HCT116 (cell line): ENCODE data around the gene ELL2. TPM values are rescaled to one million over a fixed set of nuclear protein-coding genes. Genes with fewer than 3 reads are reported as not detected.

ENCODE experiments used
- ATAC-seq: fragments of 200-7000 bp; cut with Tn5 transposase; 2 replicates; pipeline ENCODE4 v1.9.1; 2020; ENCODE audit warnings: mild to moderate bottlenecking, moderate library complexity
- BruUV-seq: library from RNA; stranded (reverse); fragments of 400-500 nt; replicated peaks from 2 replicates; lab custom pipeline; 2021; lab: Mats Ljungman, UMichigan
- CTCF ChIA-PET: fragments of 300-600 bp; sonication (Branson Sonifier 250); formaldehyde crosslinking; loops from one replicate; lab custom pipeline; 2021; ENCODE audit warnings: antibody characterized with exemption; lab: Charles Lee
- POLR2A ChIA-PET: fragments of 300-600, 350-600 bp; sonication (Branson Sonifier 250); formaldehyde crosslinking; loops from one replicate; lab custom pipeline; 2021; ENCODE audit warnings: antibody characterized with exemption; lab: Charles Lee
- RAD21 ChIA-PET, 2 experiments: fragments of 300-600 bp; sonication (Branson Sonifier 250); formaldehyde crosslinking; loops; one replicate each; lab custom pipeline; 2023; ENCODE audit warnings: low total read pairs in 2 of 2; ENCODE audit not compliant: uncharacterized antibody in 2 of 2, unreplicated experiment in 2 of 2, low non-redundant PET in 1 of 2; lab: Charles Lee
- DNase-seq: peaks from one replicate; pipeline ENCODE4 v3.0.0-alpha.2; 2010; ENCODE audit warnings: low read depth, low spot score
- H2AFZ ChIP-seq: fragments of 200-600 bp; shearing (Covaris generic), sonication (generic); 2 replicates; pipeline ENCODE4 v1.6.1; 2017; ENCODE audit warnings: low read depth, mixed run types, mixed read lengths, antibody characterized with exemption, low read length; ENCODE audit not compliant: poor library complexity, severe bottlenecking
- H3K27ac ChIP-seq: 2 replicates; pipeline ENCODE4 v1.5.1; 2012; ENCODE audit warnings: low read depth, low read length
- H3K27me3 ChIP-seq: fragments of 200-600 bp; sonication (generic); 2 replicates; pipeline ENCODE4 v1.6.1; 2016; ENCODE audit warnings: mixed run types, low read length, mixed read lengths; ENCODE audit not compliant: insufficient read depth
- H3K36me3 ChIP-seq, 2 experiments: fragments of 200-500 bp in 1 of 2; fragments of 200-600 bp in 1 of 2; sonication (Bioruptor generic) in 1 of 2; sonication (generic) in 1 of 2; 2 replicates each; pipeline versions ENCODE4 v1.5.1 to v1.6.1; 2014 to 2016; ENCODE audit warnings: low read length in 2 of 2, inconsistent platforms in 1 of 2, mixed read lengths in 1 of 2, mixed run types in 1 of 2; ENCODE audit not compliant: insufficient read depth in 2 of 2, control insufficient read depth in 1 of 2
- H3K4me1 ChIP-seq, 2 experiments: fragments of 200-600 bp in 1 of 2; sonication (generic) in 1 of 2; 2 replicates each; pipeline versions ENCODE4 v1.5.1 to v1.6.1; 2012 to 2017; ENCODE audit warnings: low read length in 2 of 2, inconsistent platforms in 1 of 2, mild to moderate bottlenecking in 1 of 2, mixed read lengths in 1 of 2, mixed run types in 1 of 2, moderate library complexity in 1 of 2; ENCODE audit not compliant: insufficient read depth in 2 of 2, control insufficient read depth in 1 of 2
- H3K4me2 ChIP-seq: fragments of 200-600 bp; sonication (generic); 2 replicates; pipeline ENCODE4 v1.6.1; 2017; ENCODE audit warnings: mixed run types, low read length, mixed read lengths
- H3K4me3 ChIP-seq, 2 experiments: fragments of 200-600 bp in 1 of 2; sonication (generic) in 1 of 2; replicated peaks in 1 of 2; 2 replicates each; pipeline ENCODE4 v1.5.1; 2011 to 2016; ENCODE audit warnings: low read length in 2 of 2, control low read depth in 1 of 2, low read depth in 1 of 2, mild to moderate bottlenecking in 1 of 2, mixed read lengths in 1 of 2, mixed run types in 1 of 2
- H3K79me2 ChIP-seq: fragments of 200-600 bp; sonication (generic); 2 replicates; pipeline ENCODE4 v1.6.1; 2017; ENCODE audit warnings: mild to moderate bottlenecking, mixed run types, low read length, moderate library complexity, mixed read lengths; ENCODE audit not compliant: insufficient read depth
- H3K9ac ChIP-seq: fragments of 200-600 bp; sonication (generic); 2 replicates; pipeline ENCODE4 v1.6.1; 2016; ENCODE audit warnings: low read length, mixed read lengths
- H3K9me2 ChIP-seq: fragments of 200-600 bp; sonication (generic), shearing (Covaris generic); 2 replicates; pipeline ENCODE4 v1.6.1; 2017; ENCODE audit warnings: mixed run types, mild to moderate bottlenecking, moderate library complexity; ENCODE audit not compliant: insufficient read depth
- H3K9me3 ChIP-seq, 2 experiments: fragments of 200-500 bp in 1 of 2; fragments of 200-600 bp in 1 of 2; sonication (Bioruptor generic) in 1 of 2; sonication (generic) in 1 of 2; 2 replicates each; pipeline ENCODE4 v1.6.1; 2014 to 2017; ENCODE audit warnings: low read length in 2 of 2, mixed read lengths in 2 of 2, inconsistent platforms in 1 of 2, low read depth in 1 of 2, mild to moderate bottlenecking in 1 of 2, mixed run types in 1 of 2, moderate library complexity in 1 of 2; ENCODE audit not compliant: control insufficient read depth in 1 of 2, insufficient read depth in 1 of 2
- H4K20me1 ChIP-seq: fragments of 200-600 bp; sonication (generic), shearing (Covaris generic); 2 replicates; pipeline ENCODE4 v1.6.1; 2017; ENCODE audit warnings: mixed run types, mild to moderate bottlenecking, moderate library complexity; ENCODE audit not compliant: insufficient read depth
- ATF3 ChIP-seq: IDR thresholded peaks from 2 replicates; pipeline ENCODE4 v1.6.1; 2012
- CBX3 ChIP-seq: IDR thresholded peaks from 2 replicates; pipeline ENCODE4 v1.6.1; 2012; ENCODE audit warnings: low read depth
- CEBPB ChIP-seq: IDR thresholded peaks from 2 replicates; pipeline ENCODE4 v1.6.1; 2012; ENCODE audit warnings: low read depth
- CTCF ChIP-seq, 3 experiments: fragments of 200-600 bp in 1 of 3; sonication (generic) in 1 of 3; IDR thresholded peaks in 2 of 3; conservative IDR thresholded peaks in 1 of 3; 2 replicates each; pipeline ENCODE4 v1.5.1; 2012 to 2017; ENCODE audit warnings: low read depth in 2 of 3, low read length in 2 of 3, antibody characterized with exemption in 1 of 3, borderline replicate concordance in 1 of 3, control low read depth in 1 of 3, mild to moderate bottlenecking in 1 of 3, mixed read lengths in 1 of 3, mixed run types in 1 of 3, moderate library complexity in 1 of 3; ENCODE audit not compliant: insufficient read depth in 1 of 3
- ELF1 ChIP-seq: IDR thresholded peaks from 2 replicates; pipeline ENCODE4 v1.6.1; 2012; ENCODE audit warnings: low read depth, borderline replicate concordance
- EZH2 ChIP-seq: fragments of 200-600 bp; sonication (generic); IDR thresholded peaks from 2 replicates; pipeline ENCODE4 v1.6.1; 2017; ENCODE audit warnings: antibody characterized with exemption, mixed run types
- EZH2phosphoT487 ChIP-seq: fragments of 200-600 bp; IDR thresholded peaks from 2 replicates; pipeline ENCODE4 v1.6.1; 2018; ENCODE audit warnings: antibody characterized with exemption, borderline replicate concordance
- FOSL1 ChIP-seq: IDR thresholded peaks from 2 replicates; pipeline ENCODE4 v1.6.1; 2012; ENCODE audit warnings: low read depth
- JUND ChIP-seq: IDR thresholded peaks from 2 replicates; pipeline ENCODE4 v1.6.1; 2012
- MAX ChIP-seq: IDR thresholded peaks from 2 replicates; pipeline ENCODE4 v1.6.1; 2012
- POLR2AphosphoS5 ChIP-seq: IDR thresholded peaks from 2 replicates; pipeline ENCODE4 v1.6.1; 2011; ENCODE audit warnings: mild to moderate bottlenecking, low read depth, low read length, moderate library complexity
- RAD21 ChIP-seq: IDR thresholded peaks from 2 replicates; pipeline ENCODE4 v1.6.1; 2012; ENCODE audit warnings: low read depth, mild to moderate bottlenecking
- SIN3A ChIP-seq: IDR thresholded peaks from 2 replicates; pipeline ENCODE4 v1.6.1; 2012; ENCODE audit warnings: low read depth
- SP1 ChIP-seq: IDR thresholded peaks from 2 replicates; pipeline ENCODE4 v1.6.1; 2012; ENCODE audit warnings: low read depth
- SRF ChIP-seq: IDR thresholded peaks from 2 replicates; pipeline ENCODE4 v1.6.1; 2012; ENCODE audit warnings: low read depth
- TCF7L2 ChIP-seq: IDR thresholded peaks from 2 replicates; pipeline ENCODE4 v1.7.0; 2011; ENCODE audit warnings: borderline replicate concordance, inconsistent platforms; ENCODE audit not compliant: insufficient read depth, insufficient read length; ENCODE audit errors: extremely low read depth
- ZNF274 ChIP-seq: fragments of 200-500 bp; sonication (Bioruptor generic); IDR thresholded peaks from 2 replicates; pipeline ENCODE4 v1.6.1; 2014; ENCODE audit warnings: mild to moderate bottlenecking, low read depth, low read length, inconsistent platforms
- intact Hi-C: fragments of 100-400 bp; cut with micrococcal nuclease; formaldehyde crosslinking; loops from 2 replicates; pipeline ENCODE4 v1.10.0; 2022
- total RNA-seq: library from RNA; stranded (reverse); gene quantifications from one replicate; pipeline ENCODE4 v1.2.1, GENCODE V29; 2021; ENCODE audit not compliant: unreplicated experiment

Gene ELL2
- total RNA-seq, 1 experiment from 2014 or later, result 29.8 TPM

GRCh38 chr5:95966005-95966404 is 4.4 kb upstream of the ELL2 start:
- Histone ChIP-seq H3K79me2 (no peaks in the 10 kb centered on the region), H3K4me2 (no peak overlapping the region), H3K9ac (no peak overlapping the region), H4K20me1 (no peaks in the 10 kb centered on the region)
- no TSS peak for BruUV-seq
- POLR2A ChIA-PET, result no interaction called here
- no peak for DNase-seq
- RAD21 ChIA-PET, result no interaction called here
- no peak for TF ChIP-seq JUND
- no peak for TF ChIP-seq SIN3A
- no peak for TF ChIP-seq ZNF274
- TF ChIP-seq ELF1, result no peak
- no peak for TF ChIP-seq CEBPB
- TF ChIP-seq RAD21, result no peak
- no peak for TF ChIP-seq CBX3
- TF ChIP-seq MAX, result no peak
- no peak for TF ChIP-seq EZH2phosphoT487
- TF ChIP-seq, all 23 proteins: peak for 0
- no peak overlapping the region for H3K27ac ChIP-seq
- intact Hi-C loops, result no loop called here
- H3K4me1 ChIP-seq, result peaks cover 15 to 21% of the 10 kb centered on the region in 2 experiments
- H3K9me3 ChIP-seq, result no peaks in the 10 kb centered on the region
- no peak for ATAC-seq
- no peaks in the 10 kb centered on the region for H3K9me2 ChIP-seq
- no peaks in the 10 kb centered on the region for H3K27me3 ChIP-seq
- H2AFZ ChIP-seq, result no peak overlapping the region
- H3K4me3 ChIP-seq, result no peak overlapping the region
- H3K36me3 ChIP-seq, result no peaks in the 10 kb centered on the region
- CTCF ChIA-PET, result no interaction called here

- Histone ChIP-seq H3K27me3 (no peaks in the 10 kb centered on the region), H3K4me3 (no peak overlapping the region), H3K4me1 (peaks cover 21 to 38% of the 10 kb centered on the region in 2 experiments), H3K9me2 (no peaks in the 10 kb centered on the region), H3K36me3 (no peaks in the 10 kb centered on the region), H4K20me1 (no peaks in the 10 kb centered on the region), H2AFZ (peak overlapping the region; percentile 85), H3K4me2 (no peak overlapping the region), H3K27ac (no peak overlapping the region), H3K9me3 (no peaks in the 10 kb centered on the region), H3K79me2 (peaks cover 19% of the 10 kb centered on the region), H3K9ac (no peak overlapping the region)
- RAD21 ChIA-PET, result no interaction called here
- CTCF ChIA-PET, result no interaction called here
- ATAC-seq, result no peak
- POLR2A ChIA-PET, result interaction anchor here (3.2 kb wide), 1 partner anchor 115 kb away, joined by 8 read pairs; no protein-coding TSS in a partner anchor
- BruUV-seq, result no TSS peak
- no peak for DNase-seq
- intact Hi-C loops, result loop anchor here (5.0 kb wide), 2 partner anchors 113 to 213 kb away; no protein-coding TSS in a partner anchor
- TF ChIP-seq POLR2AphosphoS5, result no peak
- no peak for TF ChIP-seq ZNF274
- TF ChIP-seq CTCF (IDR thresholded peaks at IDR 0.05 in 2 of 3, conservative IDR thresholded peaks at IDR 0.05 in 1 of 3; ENCODE audit: borderline replicate concordance in 1 of 3, insufficient read depth in 1 of 3, low read depth in 2 of 3, low read length in 2 of 3), result no peak
- TF ChIP-seq EZH2phosphoT487, result no peak
- no peak for TF ChIP-seq SRF
- TF ChIP-seq ELF1, result no peak
- no peak for TF ChIP-seq ATF3
- no peak for TF ChIP-seq TCF7L2
- no peak for TF ChIP-seq FOSL1
- no peak for TF ChIP-seq SP1
- no peak for TF ChIP-seq EZH2
Observed at GRCh38 chr5:95963650-95964410, 2.2 kb upstream of the ELL2 start.
